ENCODE measurements around the gene ATP8A1. TPM values are rescaled to one million over a fixed set of nuclear protein-coding genes. Genes with fewer than 3 reads are reported as not detected.
A peak's percentile ranks its signal among the peaks of the same experiment; 100 is the strongest.

The ATP8A1 gene
- total RNA-seq, 4 donors from 2014 or later, result 4.9 to 13.8 (median 5.2) TPM

GRCh38 chr4:42574870-42575430, 82.0 kb downstream of the ATP8A1 start:
- H3K4me3 ChIP-seq (ENCODE audit: low read depth, poor library complexity, severe bottlenecking), result no peak overlapping the region
- intact Hi-C loops (cut with DNase I; ENCODE audit: low total_unique reads), result no loop called here
- TF ChIP-seq CTCF (IDR thresholded peaks at IDR 0.05) (no peak), POLR2A (IDR thresholded peaks at IDR 0.05) (no peak)
- 89 to 97% methylated on average over 4 of the region's 4 CpGs for WGBS, 2 donors
- DNase-seq (ENCODE audit: low spot score in 2 of 2), result no peak

- no peak for TF ChIP-seq CTCF (IDR thresholded peaks at IDR 0.05)
- no peak for TF ChIP-seq POLR2A (IDR thresholded peaks at IDR 0.05)
- DNase-seq (ENCODE audit: low spot score in 2 of 2), result no peak
- H3K4me3 ChIP-seq (ENCODE audit: low read depth, poor library complexity, severe bottlenecking), result no peak overlapping the region
- 88 to 90% methylated on average over 4 of the region's 4 CpGs for WGBS, 2 donors
- intact Hi-C loops (cut with DNase I; ENCODE audit: low total_unique reads), result no loop called here
Observed at GRCh38 chr4:42573249-42573648, 83.7 kb downstream of the ATP8A1 start.

- no peak overlapping the region for H3K4me3 ChIP-seq (ENCODE audit: low read depth, poor library complexity, severe bottlenecking)
- intact Hi-C loops (cut with DNase I; ENCODE audit: low total_unique reads), result no loop called here
- TF ChIP-seq CTCF (IDR thresholded peaks at IDR 0.05), result no peak
- no peak for TF ChIP-seq POLR2A (IDR thresholded peaks at IDR 0.05)
- 50 to 80% methylated on average over 1 of the region's 1 CpG for WGBS, 2 donors
- DNase-seq (ENCODE audit: low spot score in 2 of 2), result peak in 1 of 2 donors; percentile 20
Observed at GRCh38 chr4:42570221-42570620, 86.7 kb downstream of the ATP8A1 start.

GRCh38 chr4:42568610-42569207, 88.2 kb downstream of the ATP8A1 start:
- TF ChIP-seq POLR2A (IDR thresholded peaks at IDR 0.05), result no peak
- TF ChIP-seq CTCF (IDR thresholded peaks at IDR 0.05), result peak in 1 of 3 donors; percentile 36
- WGBS, 2 donors, result 2% methylated on average over 4 of the region's 4 CpGs
- intact Hi-C loops (cut with DNase I; ENCODE audit: low total_unique reads), result loop anchor here (5.0 kb wide), 1 partner anchor 299 kb away; no protein-coding TSS in a partner anchor
- no peak overlapping the region for H3K4me3 ChIP-seq (ENCODE audit: low read depth, poor library complexity, severe bottlenecking)
- DNase-seq (ENCODE audit: low spot score in 2 of 2), result peak in 1 of 2 donors; percentile 61

GRCh38 chr4:42566835-42567234, 90.1 kb downstream of the ATP8A1 start:
- intact Hi-C loops (cut with DNase I; ENCODE audit: low total_unique reads), result loop anchor here (5.0 kb wide), 1 partner anchor 300 kb away; no protein-coding TSS in a partner anchor
- WGBS, 2 donors, result 79 to 83% methylated on average over 1 of the region's 1 CpG
- no peak overlapping the region for H3K4me3 ChIP-seq (ENCODE audit: low read depth, poor library complexity, severe bottlenecking)
- DNase-seq (ENCODE audit: low spot score in 2 of 2), result no peak
- no peak for TF ChIP-seq CTCF (IDR thresholded peaks at IDR 0.05)
- no peak for TF ChIP-seq POLR2A (IDR thresholded peaks at IDR 0.05)
